ENCODE data around the gene NUCKS1. TPM values are rescaled to one million over a fixed set of nuclear protein-coding genes. Genes with fewer than 3 reads are reported as not detected.

NUCKS1 gene
- total RNA-seq, 2 experiments from 2014 or later = 152 to 287 TPM

DNA sequence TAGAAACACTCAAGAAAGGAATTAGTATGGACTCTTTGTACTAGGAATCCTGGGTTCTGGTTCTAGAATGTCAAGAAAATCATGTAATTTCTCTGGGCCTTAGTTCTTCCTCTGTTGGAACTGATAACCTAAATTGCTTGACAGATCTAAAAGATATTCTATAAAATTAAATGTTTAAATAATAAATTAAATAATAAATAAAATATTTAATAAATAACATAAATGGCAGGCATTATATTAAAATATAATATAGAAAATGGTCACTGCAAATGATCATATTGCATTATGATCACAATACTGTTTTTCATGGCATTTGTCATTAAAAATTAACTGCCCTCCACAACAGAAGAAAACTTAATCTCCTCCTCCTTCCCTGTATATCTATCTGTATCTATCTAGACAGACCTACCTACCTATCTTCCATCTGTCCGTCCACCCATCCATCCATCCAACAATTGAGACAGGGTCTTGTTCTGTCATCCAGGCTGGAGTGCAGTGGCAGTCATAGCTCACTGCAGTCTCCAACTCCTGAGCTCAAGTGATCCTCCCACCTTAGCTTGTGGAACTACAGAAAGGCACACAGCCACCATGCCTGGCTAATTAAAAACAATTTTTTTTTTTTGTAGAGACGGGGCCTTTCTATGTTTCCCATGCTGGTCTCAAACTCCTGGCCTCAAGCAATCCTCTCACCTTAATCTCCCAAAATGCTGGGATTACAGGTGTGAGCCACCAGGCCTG is 16.4 kb downstream of the NUCKS1 start:
- CTCF ChIA-PET (ENCODE audit: unreplicated experiment) = no interaction called here

DNA sequence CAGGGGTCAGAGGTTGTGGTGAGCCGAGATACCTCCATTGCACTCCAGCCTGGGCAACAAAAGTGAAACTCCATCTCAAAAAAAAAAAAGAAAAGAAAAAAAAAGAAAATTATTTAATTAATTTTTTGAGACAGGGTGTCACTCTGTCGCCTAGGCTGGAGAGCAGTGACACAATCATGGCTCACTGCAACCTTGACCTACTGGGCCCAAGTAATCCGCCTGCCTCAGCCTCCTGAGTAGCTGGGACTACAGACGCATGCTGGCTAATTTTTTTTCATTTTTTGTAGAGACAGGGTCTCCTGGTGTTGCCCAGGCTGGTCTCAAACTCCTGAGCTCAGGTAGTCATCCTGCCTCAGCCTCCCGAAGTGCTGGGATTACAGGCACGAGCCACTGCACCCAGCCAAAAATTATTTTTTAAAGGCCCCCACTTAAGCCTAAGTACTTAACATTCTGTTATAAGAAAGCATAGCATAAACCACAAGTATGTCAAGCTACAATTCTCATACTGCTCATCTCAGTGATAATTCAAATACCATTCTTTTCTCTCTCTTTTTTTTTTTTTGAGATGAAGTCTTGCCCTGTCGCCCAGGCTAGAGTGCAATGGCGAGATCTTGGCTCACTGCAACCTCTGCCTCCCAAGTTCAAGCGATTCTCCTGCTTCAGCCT is 19.9 kb downstream of the NUCKS1 start:
- H2AFZ ChIP-seq (ENCODE audit: low read length) = no peak overlapping the region
- TF ChIP-seq, protein P1, sequence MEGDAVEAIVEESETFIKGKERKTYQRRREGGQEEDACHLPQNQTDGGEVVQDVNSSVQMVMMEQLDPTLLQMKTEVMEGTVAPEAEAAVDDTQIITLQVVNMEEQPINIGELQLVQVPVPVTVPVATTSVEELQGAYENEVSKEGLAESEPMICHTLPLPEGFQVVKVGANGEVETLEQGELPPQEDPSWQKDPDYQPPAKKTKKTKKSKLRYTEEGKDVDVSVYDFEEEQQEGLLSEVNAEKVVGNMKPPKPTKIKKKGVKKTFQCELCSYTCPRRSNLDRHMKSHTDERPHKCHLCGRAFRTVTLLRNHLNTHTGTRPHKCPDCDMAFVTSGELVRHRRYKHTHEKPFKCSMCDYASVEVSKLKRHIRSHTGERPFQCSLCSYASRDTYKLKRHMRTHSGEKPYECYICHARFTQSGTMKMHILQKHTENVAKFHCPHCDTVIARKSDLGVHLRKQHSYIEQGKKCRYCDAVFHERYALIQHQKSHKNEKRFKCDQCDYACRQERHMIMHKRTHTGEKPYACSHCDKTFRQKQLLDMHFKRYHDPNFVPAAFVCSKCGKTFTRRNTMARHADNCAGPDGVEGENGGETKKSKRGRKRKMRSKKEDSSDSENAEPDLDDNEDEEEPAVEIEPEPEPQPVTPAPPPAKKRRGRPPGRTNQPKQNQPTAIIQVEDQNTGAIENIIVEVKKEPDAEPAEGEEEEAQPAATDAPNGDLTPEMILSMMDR (conservative IDR thresholded peaks at IDR 0.05; ENCODE audit: low read length) = no peak
- TF ChIP-seq EZH2phosphoT487 (IDR thresholded peaks at IDR 0.05; ENCODE audit: borderline replicate concordance, low read depth, low read length) = no peak
- ChIA-PET POLR2A (interaction anchor here (0.6 to 1.1 kb wide), 2 partner anchors 16 to 65 kb away, joined by 3 to 7 read pairs; no protein-coding TSS in a partner anchor), CTCF (ENCODE audit: unreplicated experiment) (no interaction called here)
- no peaks in the 10 kb centered on the region for H3K9me2 ChIP-seq (ENCODE audit: insufficient read depth, low read length)
- peaks cover 82% of the 10 kb centered on the region for H3K36me3 ChIP-seq (ENCODE audit: insufficient read depth, low read length)
- H3K4me1 ChIP-seq (ENCODE audit: insufficient read depth, low read length, poor library complexity, severe bottlenecking) = no peaks in the 10 kb centered on the region
- DNase-seq (ENCODE audit: low spot score) = no peak
- no TSS peak for BruUV-seq (replicated peaks)
- no peak overlapping the region for H3K27ac ChIP-seq (ENCODE audit: low read depth, low read length, poor library complexity, severe bottlenecking)
- peaks cover 17% of the 10 kb centered on the region; the same call in 1 of the 2 replicates for H4K20me1 ChIP-seq (ENCODE audit: insufficient read depth, low read length)
- H3K4me2 ChIP-seq (ENCODE audit: low read length) = no peak overlapping the region
- intact Hi-C loops (cut with micrococcal nuclease; ENCODE audit: unreplicated experiment) = no loop called here
- H3K4me3 ChIP-seq (ENCODE audit: low read depth, low read length, poor library complexity, severe bottlenecking) = no peak overlapping the region
- peaks cover 90% of the 10 kb centered on the region for H3K79me2 ChIP-seq (ENCODE audit: insufficient read depth, low read depth, low read length)
- no peaks in the 10 kb centered on the region for H3K9me3 ChIP-seq (ENCODE audit: low read length)

More for the DNA sequence above, 16.4 kb downstream of the NUCKS1 start:
- no TSS peak for BruUV-seq (replicated peaks)
- no peak for DNase-seq (ENCODE audit: low spot score)
- Histone ChIP-seq H2AFZ (ENCODE audit: low read length) (no peak overlapping the region), H3K27ac (ENCODE audit: low read depth, low read length, poor library complexity, severe bottlenecking) (no peak overlapping the region), H3K4me3 (ENCODE audit: low read depth, low read length, poor library complexity, severe bottlenecking) (no peak overlapping the region), H3K79me2 (ENCODE audit: insufficient read depth, low read depth, low read length) (peaks cover 99% of the 10 kb centered on the region), H3K36me3 (ENCODE audit: insufficient read depth, low read length) (peaks cover 80% of the 10 kb centered on the region), H4K20me1 (ENCODE audit: insufficient read depth, low read length) (peaks cover 27% of the 10 kb centered on the region; the same call in 1 of the 2 replicates), H3K4me1 (ENCODE audit: insufficient read depth, low read length, poor library complexity, severe bottlenecking) (peaks cover 8% of the 10 kb centered on the region), H3K4me2 (ENCODE audit: low read length) (no peak overlapping the region), H3K9me2 (ENCODE audit: insufficient read depth, low read length) (no peaks in the 10 kb centered on the region), H3K9me3 (ENCODE audit: low read length) (no peaks in the 10 kb centered on the region)
- POLR2A ChIA-PET = interaction anchor here (0.8 to 1.0 kb wide), 2 partner anchors 8 to 9 kb away, joined by 3 to 5 read pairs; no protein-coding TSS in a partner anchor
- intact Hi-C loops (cut with micrococcal nuclease; ENCODE audit: unreplicated experiment) = no loop called here
- TF ChIP-seq, protein P1 (conservative IDR thresholded peaks at IDR 0.05; ENCODE audit: low read length) = no peak
- no peak for TF ChIP-seq EZH2phosphoT487 (IDR thresholded peaks at IDR 0.05; ENCODE audit: borderline replicate concordance, low read depth, low read length)
